SU-DHL-6 (cell line): ENCODE measurements around the gene URAD.

Experiments used
- CTCF ChIP-seq: fragments of 200-600 bp; sonication (generic); IDR thresholded peaks from one replicate; pipeline ENCODE4 v1.5.1; 2017; ENCODE audit warnings: antibody characterized with exemption, mild to moderate bottlenecking, low read length, moderate library complexity; ENCODE audit not compliant: insufficient read depth, poor library complexity, severe bottlenecking
- EZH2phosphoT487 ChIP-seq: fragments of 200-600 bp; sonication (generic), shearing (Covaris generic); conservative IDR thresholded peaks from 2 replicates; pipeline ENCODE4 v1.6.1; 2018; ENCODE audit warnings: mild to moderate bottlenecking, antibody characterized with exemption, low read length, moderate library complexity, mixed read lengths

GRCh38 chr13:27929868-27930267 is 58.6 kb downstream of the URAD start:
- no peak for TF ChIP-seq CTCF
- TF ChIP-seq EZH2phosphoT487 = no peak
